Bronchial epithelial cell (primary cell): ENCODE measurements around the gene MAVS. TPM values are rescaled to one million over a fixed set of nuclear protein-coding genes. Genes with fewer than 3 reads are reported as not detected.

ENCODE experiments used
- DNase-seq: peaks from one replicate; pipeline ENCODE4 v3.0.0-alpha.2; 2010; ENCODE audit warnings: low read depth
- FAIRE-seq: peaks from 2 replicates; lab custom pipeline; 2011; peaks lifted over from hg19 to GRCh38; lab: Jason Lieb, UNC
- H3K27me3 ChIP-seq: 2 replicates; pipeline ENCODE4 v1.5.1; 2011; ENCODE audit warnings: low read length; ENCODE audit not compliant: control insufficient read depth, insufficient read depth
- H3K36me3 ChIP-seq: 2 replicates; pipeline ENCODE4 v1.5.1; 2011; ENCODE audit warnings: low read length; ENCODE audit not compliant: control insufficient read depth, insufficient read depth
- H3K4me3 ChIP-seq: 2 replicates; pipeline ENCODE4 v1.5.1; 2011; ENCODE audit warnings: mild to moderate bottlenecking, low read depth, low read length, control low read depth
- total RNA-seq: library from RNA; depleted of rRNA; stranded (reverse); fragments of >200 nt; gene quantifications from 2 replicates; pipeline ENCODE4 v1.2.1, GENCODE V29; 2014
- TF ChIP-seq, protein P1 (sequence below): IDR thresholded peaks from 2 replicates; pipeline ENCODE4 v1.5.1; 2011; ENCODE audit warnings: mild to moderate bottlenecking, moderate library complexity, low read length, control low read depth, inconsistent platforms; ENCODE audit not compliant: insufficient read depth, severe bottlenecking

MAVS gene
- 9.7 and 9.9 TPM in 2 replicates for total RNA-seq

DNA sequence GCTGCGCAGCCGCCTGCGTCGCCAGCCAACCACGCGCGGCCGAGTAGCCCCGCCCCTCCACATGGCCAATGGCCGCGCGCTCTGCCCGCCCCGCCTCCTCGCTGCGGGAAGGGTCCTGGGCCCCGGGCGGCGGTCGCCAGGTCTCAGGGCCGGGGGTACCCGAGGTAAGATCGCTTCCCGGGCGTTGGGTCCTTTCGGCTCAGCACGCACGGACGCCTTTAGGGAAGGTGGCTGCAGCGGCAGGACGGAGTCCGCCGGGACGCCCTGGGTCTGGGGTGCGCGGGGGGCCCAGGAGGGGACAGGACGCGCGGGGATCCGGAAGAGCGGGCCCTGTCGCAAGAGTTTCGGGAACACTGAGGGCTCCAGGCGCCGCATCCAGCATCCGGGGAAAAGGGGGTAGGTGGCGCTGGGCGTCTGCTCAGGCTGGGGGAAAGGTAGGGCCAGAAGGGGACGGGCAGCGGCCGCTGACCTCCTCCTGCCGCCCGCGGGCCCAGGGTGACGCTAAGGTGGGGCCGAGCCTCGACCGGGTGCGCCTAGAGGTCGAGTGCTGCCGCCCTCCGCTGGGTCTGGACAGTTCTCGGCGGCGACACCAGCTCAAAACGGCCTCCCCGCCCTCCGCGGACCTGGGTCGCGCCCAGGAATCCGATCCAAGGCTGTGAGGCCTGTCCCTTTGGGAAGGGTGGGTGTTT is at the start of gene MAVS:
Gene MAVS, plus strand, starts transcription at position 95 of the 689 bp plus-strand sequence. CDS start 7,791 bp downstream, outside the sequence.
- DNase-seq (peak; percentile 48), FAIRE-seq (no peak)
- TF ChIP-seq, protein P1, sequence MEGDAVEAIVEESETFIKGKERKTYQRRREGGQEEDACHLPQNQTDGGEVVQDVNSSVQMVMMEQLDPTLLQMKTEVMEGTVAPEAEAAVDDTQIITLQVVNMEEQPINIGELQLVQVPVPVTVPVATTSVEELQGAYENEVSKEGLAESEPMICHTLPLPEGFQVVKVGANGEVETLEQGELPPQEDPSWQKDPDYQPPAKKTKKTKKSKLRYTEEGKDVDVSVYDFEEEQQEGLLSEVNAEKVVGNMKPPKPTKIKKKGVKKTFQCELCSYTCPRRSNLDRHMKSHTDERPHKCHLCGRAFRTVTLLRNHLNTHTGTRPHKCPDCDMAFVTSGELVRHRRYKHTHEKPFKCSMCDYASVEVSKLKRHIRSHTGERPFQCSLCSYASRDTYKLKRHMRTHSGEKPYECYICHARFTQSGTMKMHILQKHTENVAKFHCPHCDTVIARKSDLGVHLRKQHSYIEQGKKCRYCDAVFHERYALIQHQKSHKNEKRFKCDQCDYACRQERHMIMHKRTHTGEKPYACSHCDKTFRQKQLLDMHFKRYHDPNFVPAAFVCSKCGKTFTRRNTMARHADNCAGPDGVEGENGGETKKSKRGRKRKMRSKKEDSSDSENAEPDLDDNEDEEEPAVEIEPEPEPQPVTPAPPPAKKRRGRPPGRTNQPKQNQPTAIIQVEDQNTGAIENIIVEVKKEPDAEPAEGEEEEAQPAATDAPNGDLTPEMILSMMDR = no peak
- peak within 1 kb of the TSS; percentile 98 for H3K4me3 ChIP-seq
- H3K36me3 ChIP-seq = no peaks in the 10 kb centered on the region
- H3K27me3 ChIP-seq = no peaks in the 10 kb centered on the region

DNA sequence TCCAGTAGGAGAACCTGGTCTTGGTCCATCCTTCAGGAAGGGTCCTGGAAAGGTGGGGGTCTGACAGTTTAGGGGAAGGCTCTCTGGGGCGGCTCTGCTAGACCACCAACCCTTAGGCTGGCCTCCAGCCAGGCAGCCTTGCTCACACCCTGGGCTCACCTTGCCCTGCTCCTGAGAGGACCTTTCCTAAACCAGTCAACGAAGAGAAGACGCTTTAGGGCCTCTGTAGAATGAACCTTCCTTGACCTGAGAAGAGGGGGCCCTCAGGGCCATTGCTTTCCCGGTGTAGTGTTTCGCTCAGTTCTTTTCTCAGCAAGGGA is 49.4 kb upstream of the MAVS start:
- TF ChIP-seq, protein P1 = no peak
- H3K36me3 ChIP-seq = peaks cover 17% of the 10 kb centered on the region
- no peak for DNase-seq
- no peaks in the 10 kb centered on the region for H3K27me3 ChIP-seq
- FAIRE-seq = no peak
- peak overlapping the region; percentile 68 for H3K4me3 ChIP-seq

DNA sequence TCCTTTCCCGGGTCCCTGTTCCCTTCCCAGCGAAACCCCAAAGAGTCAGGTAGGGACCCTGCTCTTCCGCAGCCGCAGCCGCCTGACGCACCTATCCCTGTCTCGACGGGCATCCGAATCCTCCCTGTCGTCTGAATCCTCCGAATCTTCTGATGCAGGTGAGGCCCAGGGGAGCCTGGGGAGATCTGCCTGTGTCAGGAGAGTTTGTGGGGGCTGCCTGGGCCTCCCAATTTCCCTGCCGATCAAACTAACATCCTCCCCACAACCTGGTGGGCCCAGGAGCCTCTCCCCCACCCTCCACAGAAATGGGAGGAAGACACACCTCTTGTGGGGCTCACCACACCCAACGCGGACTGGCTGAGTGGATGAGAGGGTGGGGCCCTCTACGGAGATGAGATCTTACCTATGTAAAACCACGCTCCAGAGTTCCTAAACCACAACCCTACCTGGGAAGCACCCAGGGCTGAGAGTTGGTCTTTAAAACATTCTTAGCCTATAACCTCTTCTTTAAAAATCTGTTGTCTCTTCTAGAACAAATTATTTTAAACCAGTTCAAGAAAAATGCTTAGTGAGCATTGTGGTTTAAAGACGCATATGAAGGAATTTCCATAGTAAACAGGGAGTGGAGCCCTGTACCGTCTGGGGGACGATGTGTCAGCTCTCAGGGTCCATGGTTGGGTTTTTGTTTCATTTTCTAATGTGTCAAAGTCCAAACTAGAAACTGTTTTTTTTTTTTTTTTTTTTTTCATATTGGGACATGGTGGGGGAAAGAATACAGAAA is 48.9 kb upstream of the MAVS start:
- peak overlapping the region; percentile 68 for H3K4me3 ChIP-seq
- H3K36me3 ChIP-seq = peaks cover 17% of the 10 kb centered on the region
- TF ChIP-seq, protein P1 = no peak
- FAIRE-seq (no peak), DNase-seq (no peak)
- no peaks in the 10 kb centered on the region for H3K27me3 ChIP-seq

DNA sequence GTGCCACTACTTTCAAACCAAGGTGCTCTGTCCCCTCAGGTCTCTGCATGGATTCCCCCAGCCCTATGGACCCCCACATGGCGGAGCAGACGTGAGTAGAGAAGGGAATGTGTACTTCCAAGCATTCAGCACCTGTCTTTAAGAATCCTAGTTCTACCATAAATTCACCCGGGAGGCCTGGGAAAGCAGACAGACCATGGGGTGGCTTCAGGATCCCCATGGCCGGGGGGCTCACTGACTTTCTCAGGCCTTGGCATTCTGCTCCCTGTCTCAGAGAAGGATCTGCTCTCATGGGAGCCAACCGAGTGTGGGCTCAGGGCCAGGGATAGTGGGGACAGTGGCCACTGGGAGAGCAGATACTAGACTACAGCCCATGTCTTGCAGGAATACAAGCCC is 48.3 kb upstream of the MAVS start:
- H3K36me3 ChIP-seq = peaks cover 18% of the 10 kb centered on the region
- DNase-seq (no peak), FAIRE-seq (no peak)
- TF ChIP-seq, protein P1 = no peak
- H3K4me3 ChIP-seq = no peak overlapping the region
- H3K27me3 ChIP-seq = no peaks in the 10 kb centered on the region

DNA sequence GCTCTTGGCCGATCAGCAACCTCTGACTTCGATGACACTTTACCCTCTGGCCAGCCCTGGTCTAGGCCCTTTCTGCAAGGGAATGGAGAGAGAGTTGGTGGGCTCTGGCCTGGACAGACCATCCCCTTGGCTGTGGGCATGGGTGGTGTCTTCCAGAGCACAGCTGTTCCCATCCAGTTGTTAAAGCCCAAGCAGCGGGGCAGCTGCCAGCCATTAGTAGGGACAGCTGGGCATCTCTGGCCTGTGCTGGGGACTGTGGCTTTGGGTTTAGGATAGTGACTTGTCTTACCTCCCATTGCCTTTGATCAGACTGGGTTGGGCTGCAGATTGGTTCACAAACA is 47.8 kb upstream of the MAVS start:
- no peak for FAIRE-seq
- TF ChIP-seq, protein P1 = no peak
- no peaks in the 10 kb centered on the region for H3K27me3 ChIP-seq
- peaks cover 21% of the 10 kb centered on the region for H3K36me3 ChIP-seq
- H3K4me3 ChIP-seq = no peak overlapping the region
- no peak for DNase-seq
